ENCODE results near the gene EPG5.
A peak's percentile ranks its signal among the peaks of the same experiment; 100 is the strongest.

EPG5 gene

GRCh38 chr18:45932708-45933107 lies 34.4 kb downstream of the EPG5 start:
- Histone ChIP-seq H3K4me1 (ENCODE audit: control insufficient read depth, insufficient read depth, low read length, poor library complexity, severe bottlenecking) (no peaks in the 10 kb centered on the region), H3K27ac (ENCODE audit: insufficient read depth, low read length, poor library complexity, severe bottlenecking) (no peak overlapping the region), H3K4me3 (ENCODE audit: insufficient read depth, low read depth, low read length, poor library complexity, severe bottlenecking) (no peak overlapping the region), H3K27me3 (replicated peaks; ENCODE audit: control insufficient read depth, insufficient read depth, low read length, poor library complexity, severe bottlenecking) (no peaks in the 10 kb centered on the region), H3K36me3 (ENCODE audit: control insufficient read depth, insufficient read depth, low read length) (peaks cover 48% of the 10 kb centered on the region), H3K9me3 (ENCODE audit: control insufficient read depth, low read length) (no peaks in the 10 kb centered on the region)
- DNase-seq = no peak

- no peak for DNase-seq
- peaks cover 52% of the 10 kb centered on the region for H3K36me3 ChIP-seq (ENCODE audit: control insufficient read depth, insufficient read depth, low read length)
- H3K4me1 ChIP-seq (ENCODE audit: control insufficient read depth, insufficient read depth, low read length, poor library complexity, severe bottlenecking) = no peaks in the 10 kb centered on the region
- H3K27ac ChIP-seq (ENCODE audit: insufficient read depth, low read length, poor library complexity, severe bottlenecking) = no peak overlapping the region
- no peak overlapping the region for H3K4me3 ChIP-seq (ENCODE audit: insufficient read depth, low read depth, low read length, poor library complexity, severe bottlenecking)
- H3K27me3 ChIP-seq (replicated peaks; ENCODE audit: control insufficient read depth, insufficient read depth, low read length, poor library complexity, severe bottlenecking) = no peaks in the 10 kb centered on the region
- H3K9me3 ChIP-seq (ENCODE audit: control insufficient read depth, low read length) = no peaks in the 10 kb centered on the region
These were observed 36.2 kb downstream of the EPG5 start for GRCh38 chr18:45930963-45931362.

- Histone ChIP-seq H3K9me3 (ENCODE audit: control insufficient read depth, low read length) (no peaks in the 10 kb centered on the region), H3K27ac (ENCODE audit: insufficient read depth, low read length, poor library complexity, severe bottlenecking) (no peak overlapping the region), H3K27me3 (replicated peaks; ENCODE audit: control insufficient read depth, insufficient read depth, low read length, poor library complexity, severe bottlenecking) (no peaks in the 10 kb centered on the region), H3K4me1 (ENCODE audit: control insufficient read depth, insufficient read depth, low read length, poor library complexity, severe bottlenecking) (no peaks in the 10 kb centered on the region), H3K4me3 (ENCODE audit: insufficient read depth, low read depth, low read length, poor library complexity, severe bottlenecking) (no peak overlapping the region), H3K36me3 (ENCODE audit: control insufficient read depth, insufficient read depth, low read length) (peaks cover 62% of the 10 kb centered on the region)
- DNase-seq = no peak
These were observed 40.4 kb downstream of the EPG5 start for GRCh38 chr18:45926691-45927090.

GRCh38 chr18:45926085-45926484 lies 41.0 kb downstream of the EPG5 start:
- Histone ChIP-seq H3K27me3 (replicated peaks; ENCODE audit: control insufficient read depth, insufficient read depth, low read length, poor library complexity, severe bottlenecking) (no peaks in the 10 kb centered on the region), H3K4me3 (ENCODE audit: insufficient read depth, low read depth, low read length, poor library complexity, severe bottlenecking) (no peak overlapping the region), H3K4me1 (ENCODE audit: control insufficient read depth, insufficient read depth, low read length, poor library complexity, severe bottlenecking) (no peaks in the 10 kb centered on the region), H3K27ac (ENCODE audit: insufficient read depth, low read length, poor library complexity, severe bottlenecking) (no peak overlapping the region), H3K36me3 (ENCODE audit: control insufficient read depth, insufficient read depth, low read length) (peaks cover 66% of the 10 kb centered on the region), H3K9me3 (ENCODE audit: control insufficient read depth, low read length) (no peaks in the 10 kb centered on the region)
- no peak for DNase-seq

DNA sequence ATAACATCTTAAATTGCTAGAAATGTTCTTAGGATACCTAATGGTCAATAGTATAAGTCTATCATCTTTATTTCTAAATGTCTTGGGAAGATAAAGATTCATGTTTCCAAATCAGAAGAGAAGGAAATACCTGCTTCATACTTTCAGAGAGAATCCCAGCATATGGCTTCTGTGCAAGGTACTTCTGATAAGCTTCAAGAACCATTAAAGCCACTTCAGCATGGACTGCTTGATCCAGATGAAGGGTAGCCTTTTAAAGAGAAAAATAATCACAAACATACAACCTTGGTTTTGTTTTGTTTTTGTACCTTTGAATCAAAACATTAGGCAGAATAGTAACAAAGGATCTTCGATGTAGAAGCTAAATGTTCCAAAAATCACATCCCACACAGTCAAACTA lies 44.0 kb downstream of the EPG5 start:
- no peak for DNase-seq
- no peak overlapping the region for H3K27ac ChIP-seq (ENCODE audit: insufficient read depth, low read length, poor library complexity, severe bottlenecking)
- no peaks in the 10 kb centered on the region for H3K27me3 ChIP-seq (replicated peaks; ENCODE audit: control insufficient read depth, insufficient read depth, low read length, poor library complexity, severe bottlenecking)
- no peaks in the 10 kb centered on the region for H3K9me3 ChIP-seq (ENCODE audit: control insufficient read depth, low read length)
- no peak overlapping the region for H3K4me3 ChIP-seq (ENCODE audit: insufficient read depth, low read depth, low read length, poor library complexity, severe bottlenecking)
- no peaks in the 10 kb centered on the region for H3K4me1 ChIP-seq (ENCODE audit: control insufficient read depth, insufficient read depth, low read length, poor library complexity, severe bottlenecking)
- H3K36me3 ChIP-seq (ENCODE audit: control insufficient read depth, insufficient read depth, low read length) = peaks cover 55% of the 10 kb centered on the region

GRCh38 chr18:45920367-45920766 lies 46.8 kb downstream of the EPG5 start:
- Histone ChIP-seq H3K9me3 (ENCODE audit: control insufficient read depth, low read length) (no peaks in the 10 kb centered on the region), H3K4me1 (ENCODE audit: control insufficient read depth, insufficient read depth, low read length, poor library complexity, severe bottlenecking) (no peaks in the 10 kb centered on the region), H3K36me3 (ENCODE audit: control insufficient read depth, insufficient read depth, low read length) (peaks cover 69% of the 10 kb centered on the region), H3K27ac (ENCODE audit: insufficient read depth, low read length, poor library complexity, severe bottlenecking) (no peak overlapping the region), H3K4me3 (ENCODE audit: insufficient read depth, low read depth, low read length, poor library complexity, severe bottlenecking) (no peak overlapping the region), H3K27me3 (replicated peaks; ENCODE audit: control insufficient read depth, insufficient read depth, low read length, poor library complexity, severe bottlenecking) (no peaks in the 10 kb centered on the region)
- DNase-seq = no peak

- no peak overlapping the region for H3K27ac ChIP-seq (ENCODE audit: insufficient read depth, low read length, poor library complexity, severe bottlenecking)
- H3K4me3 ChIP-seq (ENCODE audit: insufficient read depth, low read depth, low read length, poor library complexity, severe bottlenecking) = no peak overlapping the region
- H3K27me3 ChIP-seq (replicated peaks; ENCODE audit: control insufficient read depth, insufficient read depth, low read length, poor library complexity, severe bottlenecking) = no peaks in the 10 kb centered on the region
- no peak for DNase-seq
- no peaks in the 10 kb centered on the region for H3K4me1 ChIP-seq (ENCODE audit: control insufficient read depth, insufficient read depth, low read length, poor library complexity, severe bottlenecking)
- no peaks in the 10 kb centered on the region for H3K9me3 ChIP-seq (ENCODE audit: control insufficient read depth, low read length)
- peaks cover 65% of the 10 kb centered on the region for H3K36me3 ChIP-seq (ENCODE audit: control insufficient read depth, insufficient read depth, low read length)
These were observed 50.8 kb downstream of the EPG5 start for GRCh38 chr18:45916302-45916701.

GRCh38 chr18:45913276-45913675 lies 53.9 kb downstream of the EPG5 start:
- no peaks in the 10 kb centered on the region for H3K9me3 ChIP-seq (ENCODE audit: control insufficient read depth, low read length)
- no peak overlapping the region for H3K27ac ChIP-seq (ENCODE audit: insufficient read depth, low read length, poor library complexity, severe bottlenecking)
- H3K4me3 ChIP-seq (ENCODE audit: insufficient read depth, low read depth, low read length, poor library complexity, severe bottlenecking) = no peak overlapping the region
- DNase-seq = no peak
- H3K4me1 ChIP-seq (ENCODE audit: control insufficient read depth, insufficient read depth, low read length, poor library complexity, severe bottlenecking) = no peaks in the 10 kb centered on the region
- H3K36me3 ChIP-seq (ENCODE audit: control insufficient read depth, insufficient read depth, low read length) = peaks cover 74% of the 10 kb centered on the region
- H3K27me3 ChIP-seq (replicated peaks; ENCODE audit: control insufficient read depth, insufficient read depth, low read length, poor library complexity, severe bottlenecking) = no peaks in the 10 kb centered on the region

DNA sequence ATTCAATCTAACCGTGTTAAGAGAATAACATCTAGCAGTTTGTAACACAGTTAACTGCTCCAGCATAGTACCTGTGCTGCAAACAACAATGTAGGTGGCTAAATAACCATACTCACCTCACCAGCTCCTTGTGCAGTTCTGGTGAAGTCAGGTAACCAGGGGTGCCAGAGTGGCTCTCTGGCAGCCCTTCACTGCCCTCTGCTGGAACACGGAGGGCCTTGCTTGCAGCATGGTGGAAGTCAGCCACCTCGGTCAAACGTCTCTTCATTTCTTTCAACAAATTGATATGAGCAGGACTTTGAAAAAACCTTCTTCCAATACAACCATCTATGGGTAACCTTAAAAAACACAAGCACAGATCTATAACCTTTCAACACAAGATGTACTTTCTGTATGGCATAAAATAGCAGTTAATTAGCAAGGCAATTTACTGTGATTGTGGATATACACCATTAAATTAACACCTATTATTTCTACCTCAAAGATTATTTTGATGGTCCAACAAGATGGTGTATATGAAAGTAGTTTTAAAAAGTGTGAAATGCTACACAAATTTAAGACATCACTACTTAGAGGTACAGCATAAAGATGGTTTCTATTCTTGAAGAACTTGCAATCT lies 56.6 kb downstream of the EPG5 start:
- H3K4me1 ChIP-seq (ENCODE audit: control insufficient read depth, insufficient read depth, low read length, poor library complexity, severe bottlenecking) = no peaks in the 10 kb centered on the region
- H3K36me3 ChIP-seq (ENCODE audit: control insufficient read depth, insufficient read depth, low read length) = peaks cover 65% of the 10 kb centered on the region
- DNase-seq = peak; percentile 12 to 50 (median 25)
- no peak overlapping the region for H3K27ac ChIP-seq (ENCODE audit: insufficient read depth, low read length, poor library complexity, severe bottlenecking)
- no peaks in the 10 kb centered on the region for H3K27me3 ChIP-seq (replicated peaks; ENCODE audit: control insufficient read depth, insufficient read depth, low read length, poor library complexity, severe bottlenecking)
- no peak overlapping the region for H3K4me3 ChIP-seq (ENCODE audit: insufficient read depth, low read depth, low read length, poor library complexity, severe bottlenecking)
- no peaks in the 10 kb centered on the region for H3K9me3 ChIP-seq (ENCODE audit: control insufficient read depth, low read length)

GRCh38 chr18:45901654-45902210 lies 65.4 kb downstream of the EPG5 start:
- H3K4me3 ChIP-seq (ENCODE audit: insufficient read depth, low read depth, low read length, poor library complexity, severe bottlenecking) = no peak overlapping the region
- H3K36me3 ChIP-seq (ENCODE audit: control insufficient read depth, insufficient read depth, low read length) = peaks cover 62% of the 10 kb centered on the region
- H3K27me3 ChIP-seq (replicated peaks; ENCODE audit: control insufficient read depth, insufficient read depth, low read length, poor library complexity, severe bottlenecking) = no peaks in the 10 kb centered on the region

More at GRCh38 chr18:45901654-45902210, 65.4 kb downstream of the EPG5 start:
- DNase-seq = no peak
- Histone ChIP-seq H3K27ac (ENCODE audit: insufficient read depth, low read length, poor library complexity, severe bottlenecking) (no peak overlapping the region), H3K9me3 (ENCODE audit: control insufficient read depth, low read length) (no peaks in the 10 kb centered on the region), H3K4me1 (ENCODE audit: control insufficient read depth, insufficient read depth, low read length, poor library complexity, severe bottlenecking) (no peaks in the 10 kb centered on the region)

Measured in effector memory CD4-positive, alpha-beta T cell (primary cell).